NCI-H2196 treated with DMSO at 0.1 percent for 48 hours (cell line): Measurements from ENCODE around the gene TSHZ1.
"Not testable (repeated sequence)": the region's sequence is repeated elsewhere in the genome, so short reads cannot be mapped to it uniquely, and the experiment has no call there.

Source experiments
- DNase-seq: peaks from one replicate; lab custom pipeline; 2025; ENCODE audit not compliant: unreplicated experiment; lab: John Stamatoyannopoulos, UW

Gene TSHZ1

GRCh38 chr18:75304678-75305557, 94.3 kb downstream of the TSHZ1 start:
- no peak for DNase-seq

- no peak for DNase-seq
Measured at GRCh38 chr18:75305984-75306383, 95.4 kb downstream of the TSHZ1 start.

GRCh38 chr18:75307530-75307929, 96.9 kb downstream of the TSHZ1 start:
- no peak for DNase-seq

- DNase-seq: no peak
Measured at GRCh38 chr18:75309564-75309963, 99.0 kb downstream of the TSHZ1 start.

GRCh38 chr18:75314117-75314516, 103.5 kb downstream of the TSHZ1 start:
- DNase-seq: no peak

- no peak for DNase-seq
Measured at GRCh38 chr18:75314606-75315005, 104.0 kb downstream of the TSHZ1 start.

- no peak for DNase-seq
Measured at GRCh38 chr18:75316223-75316622, 105.6 kb downstream of the TSHZ1 start.

GRCh38 chr18:75316826-75317225, 106.2 kb downstream of the TSHZ1 start:
- DNase-seq: no peak

- no peak for DNase-seq
Measured at GRCh38 chr18:75317300-75317699, 106.7 kb downstream of the TSHZ1 start.

- DNase-seq: no peak
Measured at GRCh38 chr18:75317703-75318102, 107.1 kb downstream of the TSHZ1 start.

- no peak for DNase-seq
Measured at GRCh38 chr18:75319905-75320304, 109.3 kb downstream of the TSHZ1 start.

- DNase-seq: no peak
Measured at GRCh38 chr18:75320506-75320905, 109.9 kb downstream of the TSHZ1 start.

GRCh38 chr18:75321431-75321830, 110.8 kb downstream of the TSHZ1 start:
- DNase-seq: no peak

GRCh38 chr18:75322206-75322605, 111.6 kb downstream of the TSHZ1 start:
- DNase-seq: no peak

GRCh38 chr18:75323821-75324585, 113.4 kb downstream of the TSHZ1 start:
- DNase-seq: no peak

GRCh38 chr18:75324686-75325257, 114.2 kb downstream of the TSHZ1 start:
- DNase-seq: no peak

- not testable (repeated sequence) for DNase-seq
Measured at GRCh38 chr18:75329753-75330152, 119.2 kb downstream of the TSHZ1 start.

GRCh38 chr18:75330308-75330707, 119.7 kb downstream of the TSHZ1 start:
- DNase-seq: no peak

- DNase-seq: no peak
Measured at GRCh38 chr18:75334869-75335268, 124.3 kb downstream of the TSHZ1 start.

GRCh38 chr18:75335511-75335910, 124.9 kb downstream of the TSHZ1 start:
- DNase-seq: no peak

- DNase-seq: no peak
Measured at GRCh38 chr18:75336767-75337166, 126.2 kb downstream of the TSHZ1 start.

- no peak for DNase-seq
Measured at GRCh38 chr18:75337348-75337747, 126.8 kb downstream of the TSHZ1 start.
